Breast epithelium (tissue), 4 donors: ENCODE data around the gene IFNG-AS1. TPM values are rescaled to one million over a fixed set of nuclear protein-coding genes. Genes with fewer than 3 reads are reported as not detected.

Experiments used
- DNase-seq, 2 donors: peaks; one replicate each; pipeline ENCODE4 v3.0.0-alpha.2; 2019; ENCODE audit warnings: low spot score in 2 of 2
- H3K27ac ChIP-seq, 2 donors: fragments of 200-600 bp; sonication (generic) in 1 of 2; one replicate each; pipeline ENCODE4 v1.5.1; 2016 to 2019; ENCODE audit warnings: mild to moderate bottlenecking in 1 of 2
- H3K27me3 ChIP-seq, 2 donors: fragments of 200-600 bp; sonication (generic) in 1 of 2; one replicate each; pipeline versions ENCODE4 v1.5.1 to v1.6.0; 2017 to 2019; ENCODE audit warnings: control low read depth in 1 of 2, mild to moderate bottlenecking in 1 of 2
- H3K36me3 ChIP-seq: fragments of 200-600 bp; one replicate; pipeline ENCODE4 v1.5.1; 2019
- H3K4me1 ChIP-seq, 2 donors: fragments of 200-600 bp; sonication (generic); one replicate each; pipeline ENCODE4 v1.5.1; 2016 to 2019; ENCODE audit warnings: control low read depth in 1 of 2
- H3K4me3 ChIP-seq, 3 donors: fragments of 200-600 bp; sonication (generic); 1 replicate in 2 of 3; 2 replicates in 1 of 3; pipeline ENCODE4 v1.5.1; 2016 to 2019; ENCODE audit warnings: mild to moderate bottlenecking in 3 of 3, moderate library complexity in 2 of 3
- H3K9me3 ChIP-seq, 2 donors: fragments of 200-600 bp; sonication (generic) in 1 of 2; one replicate each; pipeline ENCODE4 v1.5.1; 2016 to 2019; ENCODE audit warnings: control low read depth in 1 of 2
- POLR2A ChIP-seq: fragments of 450-650 bp; IDR thresholded peaks from one replicate; pipeline ENCODE4 v1.6.1; 2016; ENCODE audit warnings: antibody characterized with exemption, mild to moderate bottlenecking, moderate library complexity
- POLR2AphosphoS5 ChIP-seq, 3 donors: sonication (generic); formaldehyde crosslinking; IDR thresholded peaks; one replicate each; pipeline ENCODE4 v1.6.1; 2017; ENCODE audit warnings: antibody characterized with exemption in 3 of 3
- intact Hi-C: fragments of 100-400 bp; cut with DNase I; formaldehyde crosslinking; loops from one replicate; pipeline ENCODE4 v1.15.1; 2023; ENCODE audit warnings: low total_unique reads
- total RNA-seq, 3 donors: library from RNA; depleted of rRNA; stranded (reverse); fragments of >200 nt; gene quantifications; one replicate each; pipeline ENCODE4 v1.1.0, GENCODE V29; 2016
- TF ChIP-seq, protein P1 (sequence below), 3 donors: fragments of 450-650 bp; IDR thresholded peaks; one replicate each; pipeline ENCODE4 v1.5.1; 2016 to 2017; ENCODE audit warnings: antibody characterized with exemption in 3 of 3, mild to moderate bottlenecking in 3 of 3, moderate library complexity in 3 of 3

IFNG-AS1 gene
- total RNA-seq, 3 donors from 2014 or later, result 0.16 TPM; not detected in 2

DNA sequence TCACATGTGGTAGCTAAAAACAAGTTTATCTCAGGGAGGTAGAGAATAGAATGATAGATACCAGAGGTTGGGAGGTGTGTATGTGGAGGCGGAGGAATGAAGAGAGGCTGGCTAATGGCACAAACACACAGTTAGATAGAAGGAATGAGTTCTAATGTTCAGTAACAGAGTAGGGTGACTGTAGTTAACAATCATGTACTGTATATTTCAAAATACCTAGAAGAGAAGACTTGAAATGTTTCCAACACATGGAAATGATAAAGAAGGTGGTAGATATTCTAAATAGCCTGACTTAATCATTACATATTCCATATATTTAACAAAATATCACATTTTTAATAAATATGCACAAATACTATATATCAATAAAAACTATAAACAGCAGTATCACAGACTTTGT, 8.9 kb upstream of the IFNG-AS1 start:
- no peaks in the 10 kb centered on the region for H3K27me3 ChIP-seq
- TF ChIP-seq, protein P1, sequence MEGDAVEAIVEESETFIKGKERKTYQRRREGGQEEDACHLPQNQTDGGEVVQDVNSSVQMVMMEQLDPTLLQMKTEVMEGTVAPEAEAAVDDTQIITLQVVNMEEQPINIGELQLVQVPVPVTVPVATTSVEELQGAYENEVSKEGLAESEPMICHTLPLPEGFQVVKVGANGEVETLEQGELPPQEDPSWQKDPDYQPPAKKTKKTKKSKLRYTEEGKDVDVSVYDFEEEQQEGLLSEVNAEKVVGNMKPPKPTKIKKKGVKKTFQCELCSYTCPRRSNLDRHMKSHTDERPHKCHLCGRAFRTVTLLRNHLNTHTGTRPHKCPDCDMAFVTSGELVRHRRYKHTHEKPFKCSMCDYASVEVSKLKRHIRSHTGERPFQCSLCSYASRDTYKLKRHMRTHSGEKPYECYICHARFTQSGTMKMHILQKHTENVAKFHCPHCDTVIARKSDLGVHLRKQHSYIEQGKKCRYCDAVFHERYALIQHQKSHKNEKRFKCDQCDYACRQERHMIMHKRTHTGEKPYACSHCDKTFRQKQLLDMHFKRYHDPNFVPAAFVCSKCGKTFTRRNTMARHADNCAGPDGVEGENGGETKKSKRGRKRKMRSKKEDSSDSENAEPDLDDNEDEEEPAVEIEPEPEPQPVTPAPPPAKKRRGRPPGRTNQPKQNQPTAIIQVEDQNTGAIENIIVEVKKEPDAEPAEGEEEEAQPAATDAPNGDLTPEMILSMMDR (IDR thresholded peaks at IDR 0.05), result no peak
- TF ChIP-seq POLR2AphosphoS5 (IDR thresholded peaks at IDR 0.05), result no peak
- TF ChIP-seq POLR2A, result no peak
- no peaks in the 10 kb centered on the region for H3K36me3 ChIP-seq
- H3K4me3 ChIP-seq, result no peak overlapping the region
- H3K9me3 ChIP-seq, result no peaks in the 10 kb centered on the region
- intact Hi-C loops, result no loop called here
- no peak for DNase-seq
- H3K4me1 ChIP-seq, result no peaks in the 10 kb centered on the region
- no peak overlapping the region for H3K27ac ChIP-seq

DNA sequence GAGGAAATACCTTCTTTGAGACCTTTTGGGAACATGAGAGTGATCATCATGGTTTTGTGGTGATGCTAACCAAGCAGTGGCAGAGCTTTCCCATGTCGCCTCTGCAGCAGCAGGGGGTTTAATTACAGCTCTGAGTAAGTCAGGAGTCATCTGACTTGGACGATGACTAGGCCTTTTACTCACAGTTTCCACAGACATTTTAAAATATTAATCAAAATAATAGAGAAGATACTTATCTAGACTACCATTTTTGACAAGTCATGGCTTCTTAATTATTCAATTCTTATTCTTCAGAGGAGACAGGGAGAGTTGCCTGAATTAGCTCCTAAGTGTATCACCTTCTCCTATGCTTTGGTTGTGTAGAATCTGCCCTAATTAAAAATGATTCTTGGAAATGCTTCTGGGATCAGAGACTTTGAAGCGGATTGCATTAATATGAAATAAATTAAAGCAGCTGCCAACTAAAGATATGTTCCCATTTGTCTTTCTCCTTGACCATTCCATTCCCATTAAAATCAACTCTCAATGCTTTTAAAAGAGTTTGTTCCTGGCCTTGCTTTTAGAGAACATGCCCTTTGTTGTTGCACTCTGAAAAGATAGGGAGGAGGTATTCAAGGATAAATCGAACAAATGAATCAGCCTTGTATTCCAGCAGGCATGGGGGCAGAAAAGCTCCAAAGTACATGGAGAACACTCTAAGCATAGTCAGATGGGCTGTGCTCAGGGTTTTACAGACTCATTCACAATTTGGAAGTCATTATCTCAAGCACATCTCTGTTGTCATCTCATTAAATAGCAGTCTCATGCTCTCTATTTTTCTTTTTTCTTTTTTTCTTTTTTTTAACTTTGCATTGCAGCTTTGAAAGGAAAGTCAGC, 7.7 kb upstream of the IFNG-AS1 start:
- no peaks in the 10 kb centered on the region for H3K27me3 ChIP-seq
- TF ChIP-seq POLR2A, result no peak
- TF ChIP-seq, protein P1 (IDR thresholded peaks at IDR 0.05), result no peak
- TF ChIP-seq POLR2AphosphoS5 (IDR thresholded peaks at IDR 0.05), result no peak
- intact Hi-C loops, result no loop called here
- H3K36me3 ChIP-seq, result no peaks in the 10 kb centered on the region
- no peak overlapping the region for H3K4me3 ChIP-seq
- H3K27ac ChIP-seq, result no peak overlapping the region
- no peak for DNase-seq
- H3K4me1 ChIP-seq, result no peaks in the 10 kb centered on the region
- H3K9me3 ChIP-seq, result no peaks in the 10 kb centered on the region

DNA sequence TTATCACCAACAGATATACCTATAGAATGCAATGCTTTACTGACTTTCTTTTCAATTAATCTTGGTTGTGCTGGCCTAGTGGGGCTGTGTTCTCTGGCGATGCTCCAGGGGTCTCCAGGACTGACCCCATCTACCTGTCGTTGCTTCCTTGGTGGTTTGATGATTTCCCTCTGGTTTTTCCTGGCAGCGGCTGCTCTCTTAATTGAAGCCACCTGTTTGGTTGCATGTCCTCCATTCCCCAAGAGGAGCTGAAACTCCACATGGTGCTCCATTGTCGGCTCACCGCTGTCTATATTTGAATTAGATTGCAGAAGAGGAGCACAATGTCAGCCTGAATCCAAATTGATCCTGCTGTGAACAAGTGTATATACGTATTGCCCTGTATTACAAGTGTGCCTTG, 7.1 kb upstream of the IFNG-AS1 start:
- H3K4me1 ChIP-seq, result no peaks in the 10 kb centered on the region
- no peaks in the 10 kb centered on the region for H3K9me3 ChIP-seq
- H3K36me3 ChIP-seq, result no peaks in the 10 kb centered on the region
- no peak overlapping the region for H3K27ac ChIP-seq
- TF ChIP-seq POLR2A, result no peak
- no peaks in the 10 kb centered on the region for H3K27me3 ChIP-seq
- H3K4me3 ChIP-seq, result no peak overlapping the region
- no peak for DNase-seq
- intact Hi-C loops, result no loop called here

DNA sequence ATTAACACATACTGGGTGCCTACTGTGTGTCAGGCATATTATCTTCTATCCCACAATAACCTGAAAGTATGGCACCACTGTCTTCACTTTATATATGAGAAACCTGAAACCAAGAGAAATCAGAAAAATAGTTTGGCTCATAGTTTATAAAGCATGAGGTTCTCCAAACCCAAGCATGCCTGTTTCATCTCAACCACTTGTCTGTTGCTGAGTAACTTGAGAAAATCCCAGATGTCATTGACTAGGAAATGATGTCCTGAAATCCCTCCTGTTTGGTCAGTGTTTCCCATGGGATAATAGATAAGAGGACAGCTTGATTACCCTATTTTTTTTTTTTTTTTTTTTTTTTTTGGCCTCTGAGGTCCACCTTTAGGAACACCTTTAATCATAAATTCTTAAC, 2.6 kb upstream of the IFNG-AS1 start:
- no peak for DNase-seq
- TF ChIP-seq POLR2A (no peak), POLR2AphosphoS5 (IDR thresholded peaks at IDR 0.05) (no peak)
- TF ChIP-seq, protein P1 (IDR thresholded peaks at IDR 0.05), result no peak

DNA sequence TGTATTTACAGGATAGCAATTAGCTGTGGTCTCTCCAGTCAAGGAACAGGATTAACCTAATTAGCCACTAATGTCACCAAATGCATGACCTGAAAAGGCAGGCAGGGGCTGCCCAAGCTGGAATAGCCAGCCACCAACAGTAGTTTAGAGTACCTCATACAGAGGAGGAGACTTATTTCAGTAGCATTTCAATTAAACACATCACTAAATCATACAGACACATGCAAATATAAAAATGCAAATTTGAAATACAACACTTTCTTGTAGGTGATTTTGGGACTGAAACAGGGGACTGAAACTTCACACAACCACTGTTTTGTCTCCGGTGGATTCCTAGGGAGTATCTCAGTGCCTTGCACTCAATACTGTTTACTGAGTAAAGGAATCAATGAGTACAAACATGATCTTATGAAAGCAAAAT, 636 bp upstream of the IFNG-AS1 start:
- no peaks in the 10 kb centered on the region for H3K9me3 ChIP-seq
- intact Hi-C loops, result no loop called here
- no peaks in the 10 kb centered on the region for H3K4me1 ChIP-seq
- TF ChIP-seq POLR2A, result no peak
- TF ChIP-seq, protein P1 (IDR thresholded peaks at IDR 0.05), result no peak
- no peak for TF ChIP-seq POLR2AphosphoS5 (IDR thresholded peaks at IDR 0.05)
- H3K27ac ChIP-seq, result no peak overlapping the region
- no peak for DNase-seq
- no peak overlapping the region for H3K4me3 ChIP-seq
- H3K36me3 ChIP-seq, result no peaks in the 10 kb centered on the region
- no peaks in the 10 kb centered on the region for H3K27me3 ChIP-seq

More for the DNA sequence above, 2.6 kb upstream of the IFNG-AS1 start:
- no peak overlapping the region for H3K4me3 ChIP-seq
- intact Hi-C loops, result no loop called here
- H3K9me3 ChIP-seq, result no peaks in the 10 kb centered on the region
- no peaks in the 10 kb centered on the region for H3K27me3 ChIP-seq
- H3K4me1 ChIP-seq, result no peaks in the 10 kb centered on the region
- H3K27ac ChIP-seq, result no peak overlapping the region
- no peaks in the 10 kb centered on the region for H3K36me3 ChIP-seq
